Measurements from ENCODE around the gene SEH1L. TPM values are rescaled to one million over a fixed set of nuclear protein-coding genes. Genes with fewer than 3 reads are reported as not detected.
A peak's percentile ranks its signal among the peaks of the same experiment; 100 is the strongest.
"Not testable (repeated sequence)": the region's sequence is repeated elsewhere in the genome, so short reads cannot be mapped to it uniquely, and the experiment has no call there.

Gene SEH1L
- total and polyA plus RNA-seq, 3 experiments from 2014 or later: 25.9 to 141 (median 132) TPM

GRCh38 chr18:12990967-12991820 lies 43.4 kb downstream of the SEH1L start, which contains the start of gene CEP192:
Gene CEP192, plus strand, starts transcription at chr18:12991362. Its CDS starts 8,063 bp downstream, at chr18:12999425.
- Mint-ChIP-seq H3K27ac (peak within 1 kb of the TSS; percentile 86 to 97 (median 94)), H3K9me3 (peaks cover 0 to 2% (median 0%) of the 10 kb centered on the region in 5 donors), H3K36me3 (peaks cover 0 to 14% (median 3%) of the 10 kb centered on the region in 3 donors), H3K4me1 (peaks cover 15 to 20% (median 16%) of the 10 kb centered on the region in 3 donors), H3K4me3 (peak within 1 kb of the TSS; percentile 93 to 100 (median 97)), H3K27me3 (no peaks in the 10 kb centered on the region)
- Histone ChIP-seq H3K36me3 (ENCODE audit: insufficient read depth, low read length) (no peaks in the 10 kb centered on the region), H3K4me1 (ENCODE audit: insufficient read depth, low read length) (peaks cover 42% of the 10 kb centered on the region), H3K27me3 (ENCODE audit: insufficient read depth, low read length, poor library complexity, severe bottlenecking) (no peaks in the 10 kb centered on the region), H3K4me3 (ENCODE audit: low read length) (peak within 1 kb of the TSS; percentile 78), H3K9me3 (ENCODE audit: low read length) (no peaks in the 10 kb centered on the region), H3K27ac (ENCODE audit: low read depth, low read length) (peak within 1 kb of the TSS; percentile 79)
- DNase-seq: peak; percentile 95 to 98 (median 98)
- ChIA-PET POLR2A (interaction anchor here (0.8 to 2.0 kb wide), 7 partner anchors 44 to 614 kb away, joined by 3 to 17 read pairs (median 8); partner anchors contain the start of genes AFG3L2, CEP76, PSMG2 and PTPN2), CTCF (interaction anchor here (0.6 to 2.2 kb wide), 6 partner anchors 9 to 681 kb away, joined by 3 to 7 read pairs (median 4); partner anchors contain the start of gene SEH1L)

GRCh38 chr18:12991821-12992179 lies 44.0 kb downstream of the SEH1L start:
- CTCF ChIA-PET: interaction anchor here (1.3 to 1.9 kb wide), 3 partner anchors 9 to 22 kb away, joined by 3 to 7 read pairs (median 6); no protein-coding TSS in a partner anchor
- peak overlapping the region; percentile 86 to 97 (median 94) for H3K27ac Mint-ChIP-seq
- Histone ChIP-seq H3K9me3 (ENCODE audit: low read length) (no peaks in the 10 kb centered on the region), H3K27me3 (ENCODE audit: insufficient read depth, low read length, poor library complexity, severe bottlenecking) (no peaks in the 10 kb centered on the region), H3K27ac (ENCODE audit: low read depth, low read length) (peak overlapping the region; percentile 79), H3K4me3 (ENCODE audit: low read length) (peak overlapping the region; percentile 78), H3K36me3 (ENCODE audit: insufficient read depth, low read length) (no peaks in the 10 kb centered on the region), H3K4me1 (ENCODE audit: insufficient read depth, low read length) (peaks cover 43% of the 10 kb centered on the region)
- DNase-seq: no peak
- H3K36me3 Mint-ChIP-seq: peaks cover 0 to 14% (median under 1%) of the 10 kb centered on the region in 3 donors
- H3K27me3 Mint-ChIP-seq: no peaks in the 10 kb centered on the region
- H3K4me3 Mint-ChIP-seq: peak overlapping the region; percentile 93 to 100 (median 97)
- peaks cover 15 to 20% (median 16%) of the 10 kb centered on the region in 3 donors for H3K4me1 Mint-ChIP-seq
- POLR2A ChIA-PET: interaction anchor here (1.4 to 2.0 kb wide), 2 partner anchors 145 to 289 kb away, joined by 7 to 11 read pairs; partner anchors contain the start of genes CEP76 and PSMG2
- H3K9me3 Mint-ChIP-seq: peaks cover 0 to 2% (median 0%) of the 10 kb centered on the region in 5 donors

- H3K27ac Mint-ChIP-seq: peak overlapping the region in 1 of 8 donors; percentile 66
- H3K4me1 ChIP-seq (ENCODE audit: insufficient read depth, low read length): peaks cover 48% of the 10 kb centered on the region
- H3K36me3 ChIP-seq (ENCODE audit: insufficient read depth, low read length): no peaks in the 10 kb centered on the region
- no peaks in the 10 kb centered on the region for H3K9me3 ChIP-seq (ENCODE audit: low read length)
- no peak for DNase-seq
- no peaks in the 10 kb centered on the region for H3K27me3 ChIP-seq (ENCODE audit: insufficient read depth, low read length, poor library complexity, severe bottlenecking)
- H3K36me3 Mint-ChIP-seq: peaks cover 0 to 13% (median 0%) of the 10 kb centered on the region in 3 donors
- ChIA-PET POLR2A (no interaction called here), CTCF (no interaction called here)
- H3K4me3 Mint-ChIP-seq: peak overlapping the region in 2 of 7 donors; percentile 97 to 98
- H3K27me3 Mint-ChIP-seq: no peaks in the 10 kb centered on the region
- no peak overlapping the region for H3K27ac ChIP-seq (ENCODE audit: low read depth, low read length)
- H3K9me3 Mint-ChIP-seq: peaks cover 0 to 2% (median 0%) of the 10 kb centered on the region in 5 donors
- H3K4me3 ChIP-seq (ENCODE audit: low read length): no peak overlapping the region
- H3K4me1 Mint-ChIP-seq: peaks cover 15 to 21% (median 20%) of the 10 kb centered on the region in 3 donors
Measured at GRCh38 chr18:12993439-12993838, 45.6 kb downstream of the SEH1L start.

GRCh38 chr18:12995424-12995823 lies 47.6 kb downstream of the SEH1L start:
- no peaks in the 10 kb centered on the region for H3K9me3 ChIP-seq (ENCODE audit: low read length)
- H3K9me3 Mint-ChIP-seq: peaks cover 0 to 2% (median 0%) of the 10 kb centered on the region in 5 donors
- ChIA-PET CTCF (interaction anchor here (0.8 to 1.7 kb wide), 2 partner anchors 10 to 61 kb away, joined by 4 read pairs; no protein-coding TSS in a partner anchor), POLR2A (no interaction called here)
- H3K27me3 Mint-ChIP-seq: no peaks in the 10 kb centered on the region
- no peak overlapping the region for H3K27ac Mint-ChIP-seq
- H3K4me1 Mint-ChIP-seq: peaks cover 8 to 24% (median 15%) of the 10 kb centered on the region in 3 donors
- no peak overlapping the region for H3K4me3 Mint-ChIP-seq
- H3K36me3 ChIP-seq (ENCODE audit: insufficient read depth, low read length): no peaks in the 10 kb centered on the region
- H3K4me1 ChIP-seq (ENCODE audit: insufficient read depth, low read length): peaks cover 49% of the 10 kb centered on the region
- H3K27ac ChIP-seq (ENCODE audit: low read depth, low read length): no peak overlapping the region
- no peak for DNase-seq
- no peak overlapping the region for H3K4me3 ChIP-seq (ENCODE audit: low read length)
- H3K36me3 Mint-ChIP-seq: peaks cover 0 to 21% (median under 1%) of the 10 kb centered on the region in 3 donors
- no peaks in the 10 kb centered on the region for H3K27me3 ChIP-seq (ENCODE audit: insufficient read depth, low read length, poor library complexity, severe bottlenecking)

GRCh38 chr18:12995952-12996477 lies 48.2 kb downstream of the SEH1L start:
- Histone ChIP-seq H3K36me3 (ENCODE audit: insufficient read depth, low read length) (peaks cover 2% of the 10 kb centered on the region), H3K4me1 (ENCODE audit: insufficient read depth, low read length) (peaks cover 47% of the 10 kb centered on the region), H3K9me3 (ENCODE audit: low read length) (no peaks in the 10 kb centered on the region), H3K4me3 (ENCODE audit: low read length) (no peak overlapping the region), H3K27me3 (ENCODE audit: insufficient read depth, low read length, poor library complexity, severe bottlenecking) (no peaks in the 10 kb centered on the region), H3K27ac (ENCODE audit: low read depth, low read length) (no peak overlapping the region)
- Mint-ChIP-seq H3K4me3 (no peak overlapping the region), H3K36me3 (peaks cover 0 to 19% (median 2%) of the 10 kb centered on the region in 3 donors), H3K27ac (no peak overlapping the region), H3K4me1 (peaks cover 2 to 19% (median 9%) of the 10 kb centered on the region in 3 donors), H3K27me3 (no peaks in the 10 kb centered on the region), H3K9me3 (peaks cover 0 to 2% (median 0%) of the 10 kb centered on the region in 5 donors)
- POLR2A ChIA-PET: no interaction called here
- CTCF ChIA-PET: interaction anchor here (0.8 to 1.7 kb wide), 2 partner anchors 10 to 62 kb away, joined by 4 read pairs; no protein-coding TSS in a partner anchor
- no peak for DNase-seq

GRCh38 chr18:12996661-12997292 lies 49.0 kb downstream of the SEH1L start:
- no peaks in the 10 kb centered on the region for H3K9me3 Mint-ChIP-seq
- H3K27ac Mint-ChIP-seq: no peak overlapping the region
- Histone ChIP-seq H3K4me3 (ENCODE audit: low read length) (no peak overlapping the region), H3K4me1 (ENCODE audit: insufficient read depth, low read length) (peaks cover 46% of the 10 kb centered on the region), H3K9me3 (ENCODE audit: low read length) (no peaks in the 10 kb centered on the region), H3K27me3 (ENCODE audit: insufficient read depth, low read length, poor library complexity, severe bottlenecking) (no peaks in the 10 kb centered on the region), H3K27ac (ENCODE audit: low read depth, low read length) (no peak overlapping the region), H3K36me3 (ENCODE audit: insufficient read depth, low read length) (peaks cover 7% of the 10 kb centered on the region)
- H3K27me3 Mint-ChIP-seq: no peaks in the 10 kb centered on the region
- ChIA-PET POLR2A (no interaction called here), CTCF (interaction anchor here (1.7 kb wide), 1 partner anchor 11 kb away, joined by 4 read pairs; no protein-coding TSS in a partner anchor)
- DNase-seq: no peak
- H3K4me1 Mint-ChIP-seq: peaks cover 0 to 17% (median 7%) of the 10 kb centered on the region in 3 donors
- H3K36me3 Mint-ChIP-seq: peaks cover 0 to 18% (median 2%) of the 10 kb centered on the region in 3 donors
- no peak overlapping the region for H3K4me3 Mint-ChIP-seq

- H3K4me1 Mint-ChIP-seq: peaks cover 0 to 17% (median 7%) of the 10 kb centered on the region in 3 donors
- H3K27me3 Mint-ChIP-seq; H3K36me3 ChIP-seq (ENCODE audit: insufficient read depth, low read length); H3K9me3 Mint-ChIP-seq; H3K4me3 ChIP-seq (ENCODE audit: low read length); H3K27me3 ChIP-seq (ENCODE audit: insufficient read depth, low read length, poor library complexity, severe bottlenecking); H3K27ac ChIP-seq (ENCODE audit: low read depth, low read length); H3K9me3 ChIP-seq (ENCODE audit: low read length); CTCF ChIA-PET; POLR2A ChIA-PET; DNase-seq: not testable (repeated sequence)
- peak overlapping the region in 1 of 8 donors; percentile 78 for H3K27ac Mint-ChIP-seq
- peak overlapping the region in 1 of 7 donors; percentile 7 for H3K4me3 Mint-ChIP-seq
- H3K4me1 ChIP-seq (ENCODE audit: insufficient read depth, low read length): peaks cover 40% of the 10 kb centered on the region
- peaks cover 0 to 17% (median 2%) of the 10 kb centered on the region in 3 donors for H3K36me3 Mint-ChIP-seq
Measured at GRCh38 chr18:12997330-12997729, 49.5 kb downstream of the SEH1L start.

Data from CD8-positive, alpha-beta memory T cell (primary cell).